ENCODE results near the gene SLC35F1.

The SLC35F1 gene

DNA sequence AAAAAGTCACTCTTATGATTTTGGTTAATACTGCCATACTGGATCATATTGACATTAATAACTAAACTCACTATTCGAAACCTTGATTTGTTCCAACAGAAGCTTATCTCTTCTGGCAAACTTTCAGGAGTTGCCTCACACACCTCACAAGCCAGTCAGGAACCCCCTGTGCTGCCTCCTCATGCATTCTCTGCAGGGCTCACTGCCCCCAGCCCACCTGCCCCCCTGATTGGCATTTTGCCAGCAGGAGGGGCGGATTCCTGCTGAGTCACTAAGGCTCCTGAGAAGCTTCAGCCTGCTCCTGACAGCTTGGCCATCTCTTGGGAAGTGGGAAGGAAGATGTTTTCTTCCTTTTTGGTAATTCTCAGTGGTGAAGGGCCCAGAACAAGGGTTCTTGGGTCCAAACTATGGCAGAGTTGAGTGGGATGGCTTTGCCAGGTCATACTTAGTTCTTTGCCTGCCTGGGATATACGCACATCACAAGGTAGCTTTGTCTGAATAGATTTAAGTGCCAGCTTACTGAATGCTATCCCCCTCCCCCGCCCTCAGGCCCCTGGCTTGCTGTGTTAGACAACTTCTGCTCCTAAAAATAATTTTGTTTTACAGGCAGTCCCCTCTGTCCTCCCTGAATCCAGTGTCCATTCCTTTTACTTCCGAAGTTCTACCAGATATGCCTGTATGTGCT lies 31.4 kb downstream of the SLC35F1 start:
- no peaks in the 10 kb centered on the region for H3K9me3 ChIP-seq (ENCODE audit: severe bottlenecking)
- no peaks in the 10 kb centered on the region for H3K27me3 ChIP-seq (ENCODE audit: insufficient read depth, low read depth, severe bottlenecking)
- no peaks in the 10 kb centered on the region for H3K36me3 ChIP-seq
- no peak overlapping the region for H3K27ac ChIP-seq
- TF ChIP-seq, protein P1, sequence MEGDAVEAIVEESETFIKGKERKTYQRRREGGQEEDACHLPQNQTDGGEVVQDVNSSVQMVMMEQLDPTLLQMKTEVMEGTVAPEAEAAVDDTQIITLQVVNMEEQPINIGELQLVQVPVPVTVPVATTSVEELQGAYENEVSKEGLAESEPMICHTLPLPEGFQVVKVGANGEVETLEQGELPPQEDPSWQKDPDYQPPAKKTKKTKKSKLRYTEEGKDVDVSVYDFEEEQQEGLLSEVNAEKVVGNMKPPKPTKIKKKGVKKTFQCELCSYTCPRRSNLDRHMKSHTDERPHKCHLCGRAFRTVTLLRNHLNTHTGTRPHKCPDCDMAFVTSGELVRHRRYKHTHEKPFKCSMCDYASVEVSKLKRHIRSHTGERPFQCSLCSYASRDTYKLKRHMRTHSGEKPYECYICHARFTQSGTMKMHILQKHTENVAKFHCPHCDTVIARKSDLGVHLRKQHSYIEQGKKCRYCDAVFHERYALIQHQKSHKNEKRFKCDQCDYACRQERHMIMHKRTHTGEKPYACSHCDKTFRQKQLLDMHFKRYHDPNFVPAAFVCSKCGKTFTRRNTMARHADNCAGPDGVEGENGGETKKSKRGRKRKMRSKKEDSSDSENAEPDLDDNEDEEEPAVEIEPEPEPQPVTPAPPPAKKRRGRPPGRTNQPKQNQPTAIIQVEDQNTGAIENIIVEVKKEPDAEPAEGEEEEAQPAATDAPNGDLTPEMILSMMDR (IDR thresholded peaks at IDR 0.05; ENCODE audit: low read depth, low read length): no peak
- no peak for DNase-seq
- H3K4me3 ChIP-seq (ENCODE audit: low read depth, low read length): no peak overlapping the region

DNA sequence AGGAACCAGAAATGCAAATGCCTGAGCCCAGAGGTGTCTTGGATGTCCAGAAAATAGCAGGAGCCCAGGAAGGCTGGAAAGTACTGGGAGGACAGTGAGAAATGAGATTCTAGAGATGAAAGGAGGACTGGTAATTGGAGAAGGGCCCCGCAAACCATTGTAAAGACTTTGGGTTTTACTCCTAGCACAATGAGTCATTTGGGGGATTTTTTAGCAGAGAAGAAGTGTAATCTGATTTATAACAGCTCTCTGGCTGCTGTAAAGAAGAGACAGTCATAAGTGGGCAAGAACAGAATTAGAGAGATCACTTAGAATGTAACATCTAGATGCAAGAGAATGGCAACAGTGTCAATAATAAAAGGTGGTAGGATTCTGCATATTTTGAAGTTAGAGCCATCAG lies 40.2 kb downstream of the SLC35F1 start:
- no peaks in the 10 kb centered on the region for H3K36me3 ChIP-seq
- TF ChIP-seq, protein P1 (IDR thresholded peaks at IDR 0.05; ENCODE audit: low read depth, low read length): no peak
- no peaks in the 10 kb centered on the region for H3K27me3 ChIP-seq (ENCODE audit: insufficient read depth, low read depth, severe bottlenecking)
- H3K9me3 ChIP-seq (ENCODE audit: severe bottlenecking): no peaks in the 10 kb centered on the region
- DNase-seq: no peak
- H3K4me3 ChIP-seq (ENCODE audit: low read depth, low read length): no peak overlapping the region
- H3K27ac ChIP-seq: no peak overlapping the region

DNA sequence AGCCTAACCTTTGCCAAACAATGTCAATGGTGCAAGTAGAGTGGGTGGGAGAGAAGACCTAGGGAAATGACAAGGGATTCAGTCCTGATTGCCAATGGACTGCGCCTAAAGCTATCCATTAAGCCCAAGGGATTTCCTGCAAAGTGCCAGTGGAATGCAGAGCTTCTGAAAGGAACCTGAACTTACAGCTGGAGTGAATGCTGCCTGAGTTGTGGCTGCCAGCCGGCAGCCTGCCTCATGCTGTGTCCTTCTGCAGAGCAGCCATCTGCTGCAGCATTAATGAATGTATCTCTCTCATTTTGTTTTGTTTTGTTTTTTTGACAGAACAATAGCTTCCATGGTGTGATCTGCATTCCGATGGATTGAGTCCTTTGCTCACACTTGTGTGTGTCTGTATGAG lies 44.7 kb downstream of the SLC35F1 start:
- no peaks in the 10 kb centered on the region for H3K9me3 ChIP-seq (ENCODE audit: severe bottlenecking)
- TF ChIP-seq, protein P1 (IDR thresholded peaks at IDR 0.05; ENCODE audit: low read depth, low read length): no peak
- peak; percentile 35 for DNase-seq
- no peak overlapping the region for H3K4me3 ChIP-seq (ENCODE audit: low read depth, low read length)
- no peaks in the 10 kb centered on the region for H3K27me3 ChIP-seq (ENCODE audit: insufficient read depth, low read depth, severe bottlenecking)
- no peak overlapping the region for H3K27ac ChIP-seq
- H3K36me3 ChIP-seq: no peaks in the 10 kb centered on the region

DNA sequence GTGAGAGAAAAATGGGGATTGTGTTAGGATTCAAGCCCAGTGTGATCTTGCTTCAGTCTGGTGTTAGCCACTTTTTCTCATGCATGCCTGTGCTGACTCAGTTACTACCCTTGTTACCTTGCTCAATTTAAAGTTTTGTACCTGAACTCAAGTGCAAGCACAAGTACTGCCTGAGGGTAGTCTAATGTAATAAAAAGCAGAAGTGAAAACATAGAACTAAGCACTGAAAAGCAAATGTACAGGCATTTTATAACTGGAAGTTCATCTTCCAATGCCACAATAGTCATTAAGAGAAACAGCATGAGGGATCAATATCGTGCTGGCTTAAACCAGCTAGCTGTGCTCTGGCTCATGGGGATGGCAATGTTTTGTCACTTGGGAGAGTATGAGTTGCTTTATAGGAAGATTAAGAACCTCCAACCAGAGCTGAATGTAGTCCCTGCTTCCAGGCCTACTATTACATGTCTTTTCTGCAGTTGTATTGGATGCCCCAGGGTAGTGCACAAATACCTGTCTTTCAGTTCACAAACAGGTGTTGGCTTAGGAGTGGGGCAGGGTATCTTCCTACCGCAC lies 48.7 kb downstream of the SLC35F1 start:
- DNase-seq: no peak
- TF ChIP-seq, protein P1 (IDR thresholded peaks at IDR 0.05; ENCODE audit: low read depth, low read length): no peak
- Histone ChIP-seq H3K4me3 (ENCODE audit: low read depth, low read length) (no peak overlapping the region), H3K36me3 (no peaks in the 10 kb centered on the region), H3K27ac (no peak overlapping the region), H3K27me3 (ENCODE audit: insufficient read depth, low read depth, severe bottlenecking) (no peaks in the 10 kb centered on the region), H3K9me3 (ENCODE audit: severe bottlenecking) (no peaks in the 10 kb centered on the region)

DNA sequence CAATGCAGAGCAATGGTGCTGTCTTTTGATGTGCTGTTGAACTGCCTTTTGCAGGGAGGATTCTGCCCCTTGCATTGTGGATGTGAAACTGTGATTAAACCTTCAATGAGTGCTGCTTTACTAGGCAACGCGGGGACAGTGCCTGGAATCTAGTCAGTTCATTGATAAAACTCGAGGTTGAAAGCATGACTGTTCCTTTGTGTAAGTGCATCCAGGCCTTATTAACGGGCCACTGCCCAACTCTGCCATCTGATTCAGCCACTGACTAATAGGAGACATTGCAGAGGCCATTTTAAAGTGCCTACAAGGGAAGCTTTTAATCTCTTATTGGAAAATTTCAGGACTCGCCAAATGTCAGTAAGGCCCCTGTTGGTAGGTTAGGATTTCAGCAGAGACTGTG lies 49.3 kb downstream of the SLC35F1 start:
- TF ChIP-seq, protein P1 (IDR thresholded peaks at IDR 0.05; ENCODE audit: low read depth, low read length): no peak
- DNase-seq: no peak
- H3K27me3 ChIP-seq (ENCODE audit: insufficient read depth, low read depth, severe bottlenecking): no peaks in the 10 kb centered on the region
- no peak overlapping the region for H3K27ac ChIP-seq
- no peak overlapping the region for H3K4me3 ChIP-seq (ENCODE audit: low read depth, low read length)
- no peaks in the 10 kb centered on the region for H3K36me3 ChIP-seq
- no peaks in the 10 kb centered on the region for H3K9me3 ChIP-seq (ENCODE audit: severe bottlenecking)

DNA sequence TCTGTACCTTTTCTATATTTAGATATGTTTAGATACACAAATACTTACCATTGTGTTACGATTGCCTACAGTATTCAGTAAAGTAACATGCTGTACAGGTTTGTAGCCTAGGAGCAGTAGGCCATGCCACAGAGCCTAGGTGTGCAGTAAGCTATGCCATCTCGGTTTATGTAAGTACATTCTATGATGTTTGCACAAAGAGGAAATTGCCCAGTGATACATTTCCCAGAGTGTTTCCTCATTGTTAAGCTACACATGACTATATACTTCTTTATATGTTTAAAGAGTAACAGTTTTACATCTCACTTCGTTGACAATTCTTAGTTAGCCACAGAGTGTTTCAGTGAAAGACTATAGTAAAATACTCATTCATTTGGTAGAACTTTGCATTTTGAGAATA lies 51.5 kb downstream of the SLC35F1 start:
- no peaks in the 10 kb centered on the region for H3K36me3 ChIP-seq
- no peak overlapping the region for H3K4me3 ChIP-seq (ENCODE audit: low read depth, low read length)
- no peak for DNase-seq
- no peaks in the 10 kb centered on the region for H3K27me3 ChIP-seq (ENCODE audit: insufficient read depth, low read depth, severe bottlenecking)
- H3K9me3 ChIP-seq (ENCODE audit: severe bottlenecking): no peaks in the 10 kb centered on the region
- H3K27ac ChIP-seq: no peak overlapping the region
- TF ChIP-seq, protein P1 (IDR thresholded peaks at IDR 0.05; ENCODE audit: low read depth, low read length): no peak

Measured in WERI-Rb-1 (cell line).